GM12875 (cell line): ENCODE measurements around the gene XK.
"Not testable (repeated sequence)": the region's sequence is repeated elsewhere in the genome, so short reads cannot be mapped to it uniquely, and the experiment has no call there.

Source experiments
- H3K4me3 ChIP-seq: one replicate; pipeline ENCODE4 v1.5.1; 2011; ENCODE audit warnings: low read depth, low read length, control low read depth
- CTCF ChIP-seq: IDR thresholded peaks from 2 replicates; pipeline ENCODE4 v1.5.1; 2011; ENCODE audit warnings: low read depth, mild to moderate bottlenecking, control low read depth, inconsistent platforms, low read length, moderate library complexity, borderline replicate concordance; ENCODE audit not compliant: insufficient read depth

XK gene, protein sequence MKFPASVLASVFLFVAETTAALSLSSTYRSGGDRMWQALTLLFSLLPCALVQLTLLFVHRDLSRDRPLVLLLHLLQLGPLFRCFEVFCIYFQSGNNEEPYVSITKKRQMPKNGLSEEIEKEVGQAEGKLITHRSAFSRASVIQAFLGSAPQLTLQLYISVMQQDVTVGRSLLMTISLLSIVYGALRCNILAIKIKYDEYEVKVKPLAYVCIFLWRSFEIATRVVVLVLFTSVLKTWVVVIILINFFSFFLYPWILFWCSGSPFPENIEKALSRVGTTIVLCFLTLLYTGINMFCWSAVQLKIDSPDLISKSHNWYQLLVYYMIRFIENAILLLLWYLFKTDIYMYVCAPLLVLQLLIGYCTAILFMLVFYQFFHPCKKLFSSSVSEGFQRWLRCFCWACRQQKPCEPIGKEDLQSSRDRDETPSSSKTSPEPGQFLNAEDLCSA

DNA sequence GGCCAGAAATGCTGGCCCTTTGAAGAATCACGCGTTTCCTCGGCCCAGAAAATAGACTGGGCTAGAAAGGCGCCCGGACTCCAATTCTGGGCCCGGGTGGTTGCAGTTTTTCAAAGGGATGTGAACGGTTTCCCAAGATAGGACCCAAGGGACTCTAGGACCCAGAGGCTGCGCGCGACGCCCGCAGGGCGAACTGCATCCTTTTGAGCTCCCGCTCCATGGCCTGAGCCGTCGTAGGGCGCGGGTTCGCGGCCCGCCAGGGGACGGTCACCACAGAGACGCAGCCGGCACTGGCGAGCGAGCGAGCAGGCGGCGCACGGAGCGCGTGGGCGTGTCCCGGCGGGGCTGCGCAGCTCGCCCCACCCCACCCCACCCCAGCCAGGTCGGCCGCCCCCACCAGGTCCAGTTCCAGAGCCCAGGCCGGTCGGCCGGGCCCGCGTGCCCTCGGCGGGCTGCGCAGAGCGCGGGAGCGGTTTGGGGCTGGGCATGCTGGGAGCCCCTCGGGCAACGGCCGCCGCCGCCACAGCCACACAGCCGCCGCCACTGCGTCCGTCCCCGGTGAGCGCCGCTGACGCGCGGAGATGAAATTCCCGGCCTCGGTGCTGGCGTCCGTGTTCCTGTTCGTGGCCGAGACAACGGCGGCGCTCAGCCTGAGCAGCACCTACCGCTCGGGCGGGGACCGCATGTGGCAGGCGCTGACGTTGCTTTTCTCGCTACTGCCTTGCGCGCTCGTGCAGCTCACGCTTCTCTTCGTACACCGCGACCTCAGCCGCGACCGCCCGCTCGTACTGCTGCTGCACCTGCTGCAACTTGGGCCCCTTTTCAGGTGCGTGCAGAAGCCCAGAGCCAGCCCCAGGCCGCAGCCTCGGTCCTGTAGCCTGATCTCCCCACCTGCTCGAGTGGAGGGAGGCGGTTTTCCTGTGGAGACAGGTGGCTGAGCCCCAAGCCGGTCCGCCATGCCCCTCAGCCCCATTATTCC, at the start of gene XK:
XK (plus strand) TSS at position 411 of the 979 bp plus-strand sequence; CDS start at position 582, 171 bp downstream.
- TF ChIP-seq CTCF = no peak
- peak within 1 kb of the TSS; percentile 43 for H3K4me3 ChIP-seq

GRCh38 chrX:37638047-37638446, 47.5 kb upstream of the XK start:
- no peak overlapping the region for H3K4me3 ChIP-seq
- TF ChIP-seq CTCF = no peak

GRCh38 chrX:37640142-37640541, 45.4 kb upstream of the XK start:
- H3K4me3 ChIP-seq = no peak overlapping the region
- no peak for TF ChIP-seq CTCF

DNA sequence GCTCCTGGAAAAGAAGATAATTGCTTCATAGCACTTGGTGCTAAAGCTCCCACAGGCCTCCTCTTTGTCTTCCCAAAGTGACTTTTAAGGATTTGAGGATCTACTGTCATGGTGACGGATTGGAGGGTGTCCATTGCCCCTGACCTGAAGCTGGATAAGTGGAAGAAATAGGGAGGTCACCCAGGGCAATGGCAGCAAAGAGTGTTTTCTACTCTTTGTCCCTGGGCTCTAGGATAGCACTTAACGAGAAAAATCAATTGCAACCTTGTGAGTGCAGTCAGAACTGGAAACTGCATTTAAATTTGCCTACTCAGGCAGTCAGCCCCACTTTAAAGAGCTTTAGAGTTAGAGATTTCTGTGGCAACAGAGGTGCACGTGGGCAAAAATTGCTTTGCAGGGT, 43.7 kb upstream of the XK start:
- no peak overlapping the region for H3K4me3 ChIP-seq
- TF ChIP-seq CTCF = no peak

DNA sequence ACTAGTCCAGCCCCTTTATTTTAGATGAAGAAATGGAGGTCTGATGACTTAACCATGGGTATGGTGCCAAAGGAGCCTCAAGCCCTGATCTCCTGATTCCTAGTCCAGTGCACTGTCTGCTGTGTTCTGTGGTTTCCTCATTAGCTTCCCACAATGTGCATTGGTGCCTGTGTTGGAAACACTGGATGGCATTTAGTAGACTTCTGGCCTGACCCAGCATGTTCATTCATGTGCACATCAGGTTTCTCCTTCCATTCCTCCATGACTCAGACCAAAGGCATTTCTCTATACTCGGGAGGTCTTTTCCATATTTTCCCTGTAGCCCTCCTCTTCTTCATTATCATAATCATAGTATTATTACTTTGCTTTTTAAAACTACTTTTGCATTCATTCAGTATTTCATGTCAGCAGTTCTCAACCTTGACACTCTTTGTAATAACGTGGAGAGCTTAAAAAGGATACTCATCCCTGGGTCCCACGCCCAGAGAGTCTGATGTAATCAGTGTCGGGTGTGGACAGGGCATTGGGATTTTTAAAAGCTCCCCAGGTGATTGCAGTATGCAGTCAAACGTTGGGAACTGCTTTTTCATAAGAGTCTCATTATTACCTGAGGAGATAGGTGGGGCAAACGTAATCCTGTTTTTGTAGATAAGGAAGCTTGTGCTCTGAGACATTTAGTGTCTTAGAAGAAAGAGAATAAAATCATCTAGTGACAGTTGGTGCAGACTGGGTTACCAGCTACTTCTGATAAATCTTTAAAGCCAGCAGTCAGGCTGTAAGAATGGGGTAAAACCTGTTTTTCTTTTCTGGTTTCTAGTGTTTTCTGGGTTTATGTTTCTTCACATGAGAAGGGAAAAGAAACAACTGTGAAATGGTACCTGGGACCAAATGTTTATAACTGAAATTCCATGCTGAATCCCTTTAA, 40.9 kb upstream of the XK start:
- H3K4me3 ChIP-seq = no peak overlapping the region
- no peak for TF ChIP-seq CTCF

GRCh38 chrX:37646254-37646653, 39.3 kb upstream of the XK start:
- peak; percentile 16; the same call in 1 of the 2 replicates for TF ChIP-seq CTCF
- no peak overlapping the region for H3K4me3 ChIP-seq

- H3K4me3 ChIP-seq = not testable (repeated sequence)
These were observed 34.7 kb upstream of the XK start for GRCh38 chrX:37650879-37651278.
